HepG2 (cell line): ENCODE results near the gene SSPN. TPM values are rescaled to one million over a fixed set of nuclear protein-coding genes. Genes with fewer than 3 reads are reported as not detected.

Experiments
- ATAC-seq: fragments of 200-7000 bp; cut with Tn5 transposase; 3 replicates; pipeline ENCODE4 v1.9.1; 2020; ENCODE audit warnings: mild to moderate bottlenecking, moderate library complexity
- BruUV-seq: library from RNA; stranded (reverse); fragments of 400-500 nt; replicated peaks from 2 replicates; lab custom pipeline; 2021; lab: Mats Ljungman, UMichigan
- CTCF ChIA-PET: fragments of 300-600 bp; formaldehyde crosslinking; extraction: SDS; loops from one replicate; lab custom pipeline; 2021; ENCODE audit warnings: low total read pairs, inconsistent platforms, low intra/inter-chr PET ratio; lab: Yijun Ruan, JAX
- POLR2A ChIA-PET: fragments of 350-600 bp; sonication (Branson Sonifier 250); formaldehyde crosslinking; loops from one replicate; lab custom pipeline; 2020; ENCODE audit warnings: antibody characterized with exemption, inconsistent platforms; lab: Yijun Ruan, JAX
- DNase-seq: peaks from one replicate; pipeline ENCODE4 v3.0.0-alpha.2; 2015; ENCODE audit warnings: low spot score
- FAIRE-seq: peaks from 3 replicates; lab custom pipeline; 2011; peaks lifted over from hg19 to GRCh38; lab: Jason Lieb, UNC
- H2AFZ ChIP-seq: one replicate; pipeline ENCODE4 v1.6.1; 2011; ENCODE audit warnings: low read length, inconsistent platforms
- H3K27ac ChIP-seq: fragments of 300-600 bp; 3 replicates; pipeline ENCODE4 v1.8.0; 2011; ENCODE audit warnings: mixed run types, mild to moderate bottlenecking, mixed read lengths, low read length, inconsistent platforms; ENCODE audit not compliant: insufficient read depth; ENCODE audit errors: extremely low read length
- H3K27me3 ChIP-seq, 2 experiments: fragments of 200-600 bp in 1 of 2; 2 replicates in 1 of 2; 3 replicates in 1 of 2; pipeline versions ENCODE4 v1.6.0 to v1.8.0; 2011; ENCODE audit warnings: low read length in 2 of 2, mild to moderate bottlenecking in 2 of 2, moderate library complexity in 2 of 2, inconsistent platforms in 1 of 2; ENCODE audit not compliant: insufficient read depth in 2 of 2, control insufficient read depth in 1 of 2
- H3K36me3 ChIP-seq, 2 experiments: fragments of 200-600 bp in 1 of 2; replicated peaks in 1 of 2; 2 replicates in 1 of 2; 3 replicates in 1 of 2; pipeline versions ENCODE4 v1.5.1 to v1.8.0; 2011; ENCODE audit warnings: low read length in 2 of 2, inconsistent platforms in 1 of 2; ENCODE audit not compliant: insufficient read depth in 2 of 2, control insufficient read depth in 1 of 2
- H3K4me1 ChIP-seq: 2 replicates; pipeline ENCODE4 v1.5.1; 2012; ENCODE audit warnings: low read length, inconsistent platforms; ENCODE audit not compliant: insufficient read depth
- H3K4me2 ChIP-seq: 2 replicates; pipeline ENCODE4 v1.6.0; 2011; ENCODE audit warnings: low read depth, low read length, inconsistent platforms
- H3K4me3 ChIP-seq, 3 experiments: fragments of 200-600 bp in 1 of 3; sonication (generic), shearing (Covaris generic) in 1 of 3; replicated peaks in 1 of 3; 2 replicates each; pipeline ENCODE4 v1.5.1; 2011 to 2016; ENCODE audit warnings: low read length in 3 of 3, inconsistent platforms in 2 of 3, low read depth in 2 of 3, mild to moderate bottlenecking in 2 of 3, control low read depth in 1 of 3, mixed read lengths in 1 of 3; ENCODE audit not compliant: insufficient read depth in 1 of 3
- H3K79me2 ChIP-seq: one replicate; pipeline ENCODE4 v1.6.1; 2011; ENCODE audit warnings: low read length, inconsistent platforms; ENCODE audit not compliant: insufficient read depth
- H3K9ac ChIP-seq: 2 replicates; pipeline ENCODE4 v1.6.0; 2011; ENCODE audit warnings: mild to moderate bottlenecking, low read depth, low read length, inconsistent platforms; ENCODE audit not compliant: insufficient read depth
- H3K9me3 ChIP-seq: 2 replicates; pipeline ENCODE4 v1.5.1; 2012; ENCODE audit warnings: mild to moderate bottlenecking, low read length
- H4K20me1 ChIP-seq: 2 replicates; pipeline ENCODE4 v1.6.0; 2011; ENCODE audit warnings: inconsistent platforms, mild to moderate bottlenecking, low read length, moderate library complexity; ENCODE audit not compliant: insufficient read depth
- ARID2 ChIP-seq: sonication (generic); formaldehyde crosslinking; IDR thresholded peaks from 2 replicates; pipeline ENCODE4 v1.8.1; 2022; ENCODE audit warnings: mild to moderate bottlenecking, missing genetic modification reagents, borderline replicate concordance
- ATF1 ChIP-seq: IDR thresholded peaks from 2 replicates; pipeline ENCODE4 v1.6.1; 2016; ENCODE audit warnings: mild to moderate bottlenecking, control low read depth
- EP300 ChIP-seq, 3 experiments: sonication (generic) in 1 of 3; formaldehyde crosslinking in 1 of 3; IDR thresholded peaks; 2 replicates each; pipeline versions ENCODE4 v1.5.1 to v1.6.1; 2011 to 2020; ENCODE audit warnings: low read depth in 2 of 3, low read length in 2 of 3, borderline replicate concordance in 1 of 3, improper control_type of control experiment in 1 of 3, mild to moderate bottlenecking in 1 of 3, missing genetic modification reagents in 1 of 3, moderate library complexity in 1 of 3
- GPN1 ChIP-seq: sonication (generic); formaldehyde crosslinking; IDR thresholded peaks from 2 replicates; pipeline ENCODE4 v1.5.1; 2020; ENCODE audit warnings: missing genetic modification reagents, borderline replicate concordance
- HHEX ChIP-seq: IDR thresholded peaks from 2 replicates; pipeline ENCODE4 v1.6.1; 2016; ENCODE audit warnings: control low read depth
- MEF2D ChIP-seq: sonication (generic); formaldehyde crosslinking; IDR thresholded peaks from 2 replicates; pipeline ENCODE4 v1.5.1; 2020; ENCODE audit warnings: mild to moderate bottlenecking, missing genetic modification reagents
- NFYC ChIP-seq: IDR thresholded peaks from 2 replicates; pipeline ENCODE4 v1.6.1; 2016; ENCODE audit warnings: missing genetic modification reagents, missing compliant biosample characterization
- POLR2G ChIP-seq: fragments of 200-400 bp; formaldehyde crosslinking; IDR thresholded peaks from 2 replicates; pipeline ENCODE4 v1.6.1; 2018; ENCODE audit warnings: mild to moderate bottlenecking, low read depth, low read length, moderate library complexity
- SALL2 ChIP-seq: sonication (generic); formaldehyde crosslinking; IDR thresholded peaks from 2 replicates; pipeline ENCODE4 v1.8.1; 2023; ENCODE audit warnings: mild to moderate bottlenecking, missing genetic modification reagents, inconsistent platforms
- TBX2 ChIP-seq: sonication (generic); formaldehyde crosslinking; IDR thresholded peaks from 2 replicates; pipeline ENCODE4 v1.5.0; 2020; ENCODE audit warnings: missing genetic modification reagents, mild to moderate bottlenecking, borderline replicate concordance
- ZBTB7B ChIP-seq: sonication (generic); formaldehyde crosslinking; IDR thresholded peaks from 2 replicates; pipeline ENCODE4 v1.4.0; 2020; ENCODE audit warnings: missing genetic modification reagents
- ZKSCAN5 ChIP-seq: sonication (generic); formaldehyde crosslinking; IDR thresholded peaks from 2 replicates; pipeline ENCODE4 v1.5.1; 2020; ENCODE audit warnings: mild to moderate bottlenecking, missing genetic modification reagents
- ZNF343 ChIP-seq: sonication (generic); formaldehyde crosslinking; IDR thresholded peaks from 2 replicates; pipeline ENCODE4 v1.4.0; 2020; ENCODE audit warnings: mild to moderate bottlenecking, missing genetic modification reagents
- ZNF749 ChIP-seq: sonication (generic); formaldehyde crosslinking; IDR thresholded peaks from 2 replicates; pipeline ENCODE4 v1.8.0; 2022; ENCODE audit warnings: mild to moderate bottlenecking, missing genetic modification reagents, moderate library complexity, borderline replicate concordance
- WGBS: methylation state at CpG from one replicate; pipeline ENCODE4 v1.1.6; 2017; ENCODE audit warnings: low lambda C conversion rate; 5-methylcytosine and 5-hydroxymethylcytosine counted together
- in situ Hi-C: cut with HindIII; loops from 2 replicates; pipeline ENCODE4 v1.10.0; 2017; ENCODE audit warnings: low pct_unique_long_range_greater_than_20kb; ENCODE audit not compliant: extremely low pct_ligation_motif_present
- intact Hi-C: fragments of 100-400 bp; cut with micrococcal nuclease; formaldehyde crosslinking; loops from one replicate; pipeline ENCODE4 v1.10.0; 2022; ENCODE audit not compliant: unreplicated experiment
- polyA plus RNA-seq, 8 experiments: library from polyadenylated mRNA; depleted of rRNA in 3 of 8; stranded (reverse) in 7 of 8; unstranded in 1 of 8; fragments of >200 nt; fragmentation: Illumina TruSeq in 4 of 8; extraction: Trizol in 4 of 8; gene quantifications; 2 replicates each; pipeline versions ENCODE4 v1.2.1 to v1.2.3, GENCODE V29; 2011 to 2016; ENCODE audit warnings: low read depth in 4 of 8, missing spikeins in 1 of 8, mixed read lengths in 1 of 8; ENCODE audit not compliant: insufficient read depth in 1 of 8
- total RNA-seq, 5 experiments: library from RNA; depleted of rRNA; stranded (reverse); fragments of >200 nt; fragmentation: Illumina TruSeq; extraction: Trizol; gene quantifications; 2 replicates each; pipeline ENCODE4 v1.2.3, GENCODE V29; 2016; ENCODE audit warnings: low read depth in 1 of 5
- TF ChIP-seq, protein P1 (sequence below): sonication (generic); formaldehyde crosslinking; IDR thresholded peaks from 2 replicates; pipeline ENCODE4 v1.5.0; 2020; ENCODE audit warnings: mild to moderate bottlenecking, missing genetic modification reagents, borderline replicate concordance
- TF ChIP-seq, protein P2 (sequence below): sonication (generic); formaldehyde crosslinking; IDR thresholded peaks from 2 replicates; pipeline ENCODE4 v1.8.0; 2022; ENCODE audit warnings: missing genetic modification reagents, mild to moderate bottlenecking, borderline replicate concordance
- TF ChIP-seq, protein P3 (sequence below): IDR thresholded peaks from 2 replicates; pipeline ENCODE4 v1.6.1; 2012; ENCODE audit warnings: inconsistent platforms
- TF ChIP-seq, protein P4 (sequence below): sonication (generic); formaldehyde crosslinking; IDR thresholded peaks from 2 replicates; pipeline ENCODE4 v1.8.0; 2022; ENCODE audit warnings: mild to moderate bottlenecking, missing genetic modification reagents, moderate library complexity
- TF ChIP-seq, protein P5 (sequence below): sonication (generic); formaldehyde crosslinking; IDR thresholded peaks from 2 replicates; pipeline ENCODE4 v1.8.1; 2022; ENCODE audit warnings: mild to moderate bottlenecking, missing genetic modification reagents

SSPN gene
- total and polyA plus RNA-seq, 2 of the 13 experiments (the other 11 are each of a cell fraction or from before 2014, with no cell fraction given) = not detected

DNA sequence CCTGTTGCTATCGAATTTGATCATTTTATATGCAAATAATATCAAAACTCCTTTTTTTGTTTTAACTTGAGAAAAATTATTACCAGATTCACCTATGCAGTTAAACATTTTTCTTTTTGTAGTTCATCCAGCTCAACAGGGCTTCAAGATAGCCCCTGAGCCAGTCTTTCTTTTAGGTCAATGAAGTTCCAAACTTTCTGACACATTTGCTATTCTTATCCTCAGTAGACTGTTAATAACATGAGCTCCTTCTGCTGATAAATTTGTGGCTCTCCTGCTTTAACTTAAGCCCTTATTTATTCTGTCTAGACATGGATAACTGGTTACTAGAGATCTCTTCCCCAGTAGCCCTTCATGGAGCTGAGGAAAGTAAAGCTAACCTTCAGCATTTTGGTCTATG, 33.2 kb upstream of the SSPN start (continued):
- TF ChIP-seq SALL2 (CRISPR knock-in tag) = no peak
- TF ChIP-seq NFYC = no peak
- TF ChIP-seq, protein P1, sequence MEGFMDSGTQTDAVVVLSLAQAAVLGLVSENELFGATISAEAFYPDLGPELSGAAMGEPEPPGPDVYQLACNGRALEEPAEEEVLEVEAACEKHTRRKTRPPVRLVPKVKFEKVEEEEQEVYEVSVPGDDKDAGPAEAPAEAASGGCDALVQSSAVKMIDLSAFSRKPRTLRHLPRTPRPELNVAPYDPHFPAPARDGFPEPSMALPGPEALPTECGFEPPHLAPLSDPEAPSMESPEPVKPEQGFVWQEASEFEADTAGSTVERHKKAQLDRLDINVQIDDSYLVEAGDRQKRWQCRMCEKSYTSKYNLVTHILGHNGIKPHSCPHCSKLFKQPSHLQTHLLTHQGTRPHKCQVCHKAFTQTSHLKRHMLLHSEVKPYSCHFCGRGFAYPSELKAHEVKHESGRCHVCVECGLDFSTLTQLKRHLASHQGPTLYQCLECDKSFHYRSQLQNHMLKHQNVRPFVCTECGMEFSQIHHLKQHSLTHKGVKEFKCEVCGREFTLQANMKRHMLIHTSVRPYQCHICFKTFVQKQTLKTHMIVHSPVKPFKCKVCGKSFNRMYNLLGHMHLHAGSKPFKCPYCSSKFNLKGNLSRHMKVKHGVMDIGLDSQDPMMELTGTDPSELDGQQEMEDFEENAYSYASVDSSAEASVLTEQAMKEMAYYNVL (CRISPR knock-in tag) = no peak
- TF ChIP-seq, protein P2, sequence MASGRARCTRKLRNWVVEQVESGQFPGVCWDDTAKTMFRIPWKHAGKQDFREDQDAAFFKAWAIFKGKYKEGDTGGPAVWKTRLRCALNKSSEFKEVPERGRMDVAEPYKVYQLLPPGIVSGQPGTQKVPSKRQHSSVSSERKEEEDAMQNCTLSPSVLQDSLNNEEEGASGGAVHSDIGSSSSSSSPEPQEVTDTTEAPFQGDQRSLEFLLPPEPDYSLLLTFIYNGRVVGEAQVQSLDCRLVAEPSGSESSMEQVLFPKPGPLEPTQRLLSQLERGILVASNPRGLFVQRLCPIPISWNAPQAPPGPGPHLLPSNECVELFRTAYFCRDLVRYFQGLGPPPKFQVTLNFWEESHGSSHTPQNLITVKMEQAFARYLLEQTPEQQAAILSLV = no peak
- no peak for TF ChIP-seq HHEX (CRISPR knock-in tag)
- TF ChIP-seq GPN1 = no peak

DNA sequence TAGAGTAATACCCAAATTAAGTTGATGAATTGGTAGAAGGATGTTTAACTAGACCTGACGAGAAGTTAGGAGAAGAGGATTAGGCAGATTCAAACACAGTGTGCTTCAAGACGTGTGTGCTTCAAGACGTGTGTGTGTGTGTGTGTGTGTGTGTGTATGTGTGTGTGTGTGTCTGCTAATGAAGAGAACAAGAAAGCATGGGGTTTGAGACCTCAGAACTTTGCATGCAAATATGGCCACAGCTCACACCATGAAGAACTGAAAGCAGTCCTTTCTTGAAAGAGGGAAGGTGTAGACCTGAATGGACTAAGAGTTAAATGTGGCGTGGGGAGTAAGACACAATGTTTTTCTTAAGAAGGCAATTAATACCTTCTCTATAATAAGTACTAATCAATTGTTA, 32.5 kb upstream of the SSPN start:
- 20% methylated on average over 4 of the region's 4 CpGs for WGBS
- H4K20me1 ChIP-seq = no peaks in the 10 kb centered on the region
- no peaks in the 10 kb centered on the region for H3K79me2 ChIP-seq
- FAIRE-seq = no peak
- no peak overlapping the region for H3K9ac ChIP-seq
- H3K9me3 ChIP-seq = no peaks in the 10 kb centered on the region
- H3K27me3 ChIP-seq = no peaks in the 10 kb centered on the region; a peak in 1 of 5 replicates
- no peak overlapping the region for H3K4me2 ChIP-seq
- in situ Hi-C loops = no loop called here
- ChIA-PET CTCF (no interaction called here), POLR2A (no interaction called here)
- BruUV-seq = no TSS peak
- no peaks in the 10 kb centered on the region for H3K36me3 ChIP-seq
- intact Hi-C loops = no loop called here
- no peak overlapping the region for H2AFZ ChIP-seq
- no peak overlapping the region for H3K4me3 ChIP-seq
- H3K4me1 ChIP-seq = no peaks in the 10 kb centered on the region
- no peak for ATAC-seq
- H3K27ac ChIP-seq = no peak overlapping the region
- DNase-seq = no peak
- no peak for TF ChIP-seq ZKSCAN5 (CRISPR knock-in tag)
- no peak for TF ChIP-seq ATF1 (CRISPR knock-in tag)
- no peak for TF ChIP-seq MEF2D (CRISPR knock-in tag)
- TF ChIP-seq EP300 (IDR thresholded peaks at IDR 0.05; ENCODE audit: low read depth in 2 of 2, low read length in 2 of 2) = no peak
- no peak for TF ChIP-seq EP300 (CRISPR knock-in tag; IDR thresholded peaks at IDR 0.05; ENCODE audit: borderline replicate concordance)
- TF ChIP-seq ZNF343 (CRISPR knock-in tag) = no peak
- no peak for TF ChIP-seq TBX2
- no peak for TF ChIP-seq ZNF749
- TF ChIP-seq POLR2G = no peak
- TF ChIP-seq ZBTB7B (CRISPR knock-in tag) = no peak
- TF ChIP-seq, protein P3, sequence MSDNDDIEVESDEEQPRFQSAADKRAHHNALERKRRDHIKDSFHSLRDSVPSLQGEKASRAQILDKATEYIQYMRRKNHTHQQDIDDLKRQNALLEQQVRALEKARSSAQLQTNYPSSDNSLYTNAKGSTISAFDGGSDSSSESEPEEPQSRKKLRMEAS = no peak
- TF ChIP-seq, protein P4, sequence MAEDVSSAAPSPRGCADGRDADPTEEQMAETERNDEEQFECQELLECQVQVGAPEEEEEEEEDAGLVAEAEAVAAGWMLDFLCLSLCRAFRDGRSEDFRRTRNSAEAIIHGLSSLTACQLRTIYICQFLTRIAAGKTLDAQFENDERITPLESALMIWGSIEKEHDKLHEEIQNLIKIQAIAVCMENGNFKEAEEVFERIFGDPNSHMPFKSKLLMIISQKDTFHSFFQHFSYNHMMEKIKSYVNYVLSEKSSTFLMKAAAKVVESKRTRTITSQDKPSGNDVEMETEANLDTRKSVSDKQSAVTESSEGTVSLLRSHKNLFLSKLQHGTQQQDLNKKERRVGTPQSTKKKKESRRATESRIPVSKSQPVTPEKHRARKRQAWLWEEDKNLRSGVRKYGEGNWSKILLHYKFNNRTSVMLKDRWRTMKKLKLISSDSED (CRISPR knock-in tag) = no peak
- no peak for TF ChIP-seq ARID2
- TF ChIP-seq, protein P5, sequence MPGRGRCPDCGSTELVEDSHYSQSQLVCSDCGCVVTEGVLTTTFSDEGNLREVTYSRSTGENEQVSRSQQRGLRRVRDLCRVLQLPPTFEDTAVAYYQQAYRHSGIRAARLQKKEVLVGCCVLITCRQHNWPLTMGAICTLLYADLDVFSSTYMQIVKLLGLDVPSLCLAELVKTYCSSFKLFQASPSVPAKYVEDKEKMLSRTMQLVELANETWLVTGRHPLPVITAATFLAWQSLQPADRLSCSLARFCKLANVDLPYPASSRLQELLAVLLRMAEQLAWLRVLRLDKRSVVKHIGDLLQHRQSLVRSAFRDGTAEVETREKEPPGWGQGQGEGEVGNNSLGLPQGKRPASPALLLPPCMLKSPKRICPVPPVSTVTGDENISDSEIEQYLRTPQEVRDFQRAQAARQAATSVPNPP (CRISPR knock-in tag) = no peak
